GM21529 (cell line): ENCODE results near the gene FAM200B.
"Not testable (repeated sequence)": the region's sequence is repeated elsewhere in the genome, so short reads cannot be mapped to it uniquely, and the experiment has no call there.

Experiments
- ATAC-seq: cut with Tn5 transposase; IDR thresholded peaks from one replicate; pipeline ENCODE4 v1.9.1; 2021; ENCODE audit not compliant: unreplicated experiment

FAM200B gene

DNA sequence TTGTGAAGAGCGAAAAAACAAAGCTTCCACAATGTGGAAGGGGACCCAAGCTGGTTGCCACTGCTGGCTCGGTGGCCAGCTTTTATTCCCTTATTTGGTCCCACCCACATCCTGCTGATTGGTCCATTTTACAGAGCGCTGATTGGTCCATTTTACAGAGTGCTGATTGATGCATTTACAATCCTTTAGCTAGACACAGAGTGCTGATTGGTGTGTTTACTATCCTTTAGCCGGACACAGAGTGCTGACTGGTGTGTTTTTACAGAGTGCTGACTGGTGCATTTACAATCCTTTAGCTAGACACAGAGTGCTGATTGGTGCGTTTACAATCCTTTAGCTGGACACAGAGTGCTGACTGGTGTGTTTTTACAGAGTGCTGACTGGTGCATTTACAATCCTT lies 51.4 kb downstream of the FAM200B start:
- ATAC-seq, result not testable (repeated sequence)

DNA sequence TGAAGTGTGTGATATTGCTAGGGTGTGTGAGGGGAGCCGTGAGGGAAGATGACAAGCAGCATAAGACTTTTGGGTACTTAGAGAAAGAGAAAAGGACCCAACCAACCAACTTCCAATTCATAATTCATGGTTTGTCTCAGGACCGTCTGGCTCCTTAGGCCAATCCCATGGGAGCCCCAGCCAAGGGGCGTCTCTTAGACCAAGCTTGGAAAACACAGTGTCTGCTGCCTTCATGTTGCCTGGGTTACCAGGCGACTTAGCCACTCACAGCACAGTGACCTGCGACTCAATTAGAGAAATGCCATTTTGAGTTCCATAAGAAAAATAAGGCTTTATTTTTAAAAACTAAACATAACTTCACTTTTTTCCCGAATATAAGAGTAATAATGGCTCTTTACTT lies 53.9 kb downstream of the FAM200B start:
- no peak for ATAC-seq

- no peak for ATAC-seq
Measured at GRCh38 chr4:15736514-15737050, 55.0 kb downstream of the FAM200B start.

DNA sequence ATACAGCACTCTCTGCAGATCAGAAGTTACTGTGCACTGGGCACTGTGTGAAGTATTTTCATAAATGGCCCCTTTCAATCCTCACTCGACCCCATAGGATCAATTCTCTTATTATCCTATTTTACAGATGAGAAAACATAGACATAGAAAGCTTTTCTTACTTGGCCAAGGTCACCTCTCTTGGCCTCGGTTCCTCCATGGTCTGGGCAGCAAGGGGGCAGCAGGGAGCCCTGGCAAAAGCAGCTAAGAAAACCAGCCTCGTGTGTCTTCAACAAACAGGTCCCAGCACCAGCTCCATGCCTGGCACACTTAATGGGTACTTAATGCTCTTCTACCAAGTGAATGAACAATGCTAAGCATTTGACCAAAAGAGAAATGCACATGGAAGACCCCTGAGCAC lies 55.6 kb downstream of the FAM200B start:
- no peak for ATAC-seq

DNA sequence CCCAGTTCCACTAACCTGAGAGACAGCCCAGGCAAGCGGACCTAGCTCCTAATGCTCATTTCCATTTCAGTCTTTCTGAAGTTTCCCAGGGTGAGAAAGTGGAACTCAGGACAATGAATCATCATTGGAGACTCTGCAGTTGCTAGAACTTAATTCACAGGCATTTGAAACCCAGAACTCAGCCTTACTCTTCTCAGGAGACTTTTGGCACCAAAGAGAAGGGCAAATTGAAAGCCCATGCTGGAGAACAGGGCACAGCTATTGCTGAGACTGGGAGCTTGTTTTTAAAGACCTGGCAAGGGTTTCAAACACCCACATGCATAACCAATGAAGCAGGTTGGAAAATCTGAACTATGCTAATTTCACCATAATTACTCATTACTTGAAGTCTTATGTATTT lies 57.2 kb downstream of the FAM200B start:
- no peak for ATAC-seq
